Right lobe of liver (tissue), 4 donors: ENCODE data around the gene ZRANB3.

Source experiments
- CTCF ChIP-seq, 4 donors: fragments of 200-600 bp in 3 of 4; fragments of 450-650 bp in 1 of 4; IDR thresholded peaks; one replicate each; pipeline versions ENCODE4 v1.5.1 to v1.8.0; 2016 to 2022; ENCODE audit warnings: antibody characterized with exemption in 4 of 4, mild to moderate bottlenecking in 2 of 4
- POLR2A ChIP-seq: fragments of 450-650 bp; IDR thresholded peaks from one replicate; pipeline ENCODE4 v1.6.1; 2017; ENCODE audit warnings: antibody characterized with exemption, mild to moderate bottlenecking
- donor health status: DM: no; HTN: no; CAD: no.
- donor health status: DM: no; HTN: no; CAD: no.
- donor health status: DM: no; HTN: yes; CAD: no.

GRCh38 chr2:135456835-135457234, 74.2 kb downstream of the ZRANB3 start:
- TF ChIP-seq POLR2A (no peak), CTCF (IDR thresholded peaks at IDR 0.05) (no peak)
